H9 (cell line): ENCODE data around the gene GABRB3. TPM values are rescaled to one million over a fixed set of nuclear protein-coding genes. Genes with fewer than 3 reads are reported as not detected.
A peak's percentile ranks its signal among the peaks of the same experiment; 100 is the strongest.

Experiments used
- DNase-seq: peaks from one replicate; pipeline ENCODE4 v3.0.0-alpha.2; 2017
- H2AFZ ChIP-seq: one replicate; pipeline ENCODE4 v1.6.1; 2013; ENCODE audit warnings: mild to moderate bottlenecking, low read length, control low read depth, moderate library complexity
- H2AK5ac ChIP-seq: 2 replicates; pipeline ENCODE4 v1.6.1; 2013; ENCODE audit warnings: low read length, control low read depth, mixed read lengths; ENCODE audit not compliant: insufficient read length
- H2BK120ac ChIP-seq: one replicate; pipeline ENCODE4 v1.6.1; 2013; ENCODE audit warnings: low read depth, mild to moderate bottlenecking, low read length, control low read depth, inconsistent platforms; ENCODE audit not compliant: poor library complexity, severe bottlenecking
- H2BK12ac ChIP-seq: 2 replicates; pipeline ENCODE4 v1.6.1; 2013; ENCODE audit warnings: low read length, control low read depth, mixed read lengths, low read depth; ENCODE audit not compliant: insufficient read length
- H2BK15ac ChIP-seq: 2 replicates; pipeline ENCODE4 v1.6.1; 2013; ENCODE audit warnings: low read depth, low read length, control low read depth
- H2BK20ac ChIP-seq: one replicate; pipeline ENCODE4 v1.6.1; 2013; ENCODE audit warnings: low read depth, mild to moderate bottlenecking, low read length, control low read depth, inconsistent platforms; ENCODE audit not compliant: poor library complexity, severe bottlenecking
- H2BK5ac ChIP-seq: 2 replicates; pipeline ENCODE4 v1.6.1; 2013; ENCODE audit warnings: low read length, control low read depth, mixed read lengths; ENCODE audit not compliant: insufficient read length
- H3K14ac ChIP-seq: 2 replicates; pipeline ENCODE4 v1.6.1; 2013; ENCODE audit warnings: low read length, control low read depth; ENCODE audit not compliant: insufficient read depth
- H3K18ac ChIP-seq: 2 replicates; pipeline ENCODE4 v1.6.1; 2013; ENCODE audit warnings: low read depth, mild to moderate bottlenecking, mixed read lengths, low read length, control low read depth; ENCODE audit not compliant: insufficient read length
- H3K23ac ChIP-seq: 2 replicates; pipeline ENCODE4 v1.6.1; 2013; ENCODE audit warnings: low read length, control low read depth, mixed read lengths, low read depth; ENCODE audit not compliant: insufficient read length
- H3K23me2 ChIP-seq: 2 replicates; pipeline ENCODE4 v1.6.1; 2013; ENCODE audit warnings: low read depth, mild to moderate bottlenecking, mixed read lengths, low read length, control low read depth; ENCODE audit not compliant: insufficient read length, poor library complexity, severe bottlenecking
- H3K27ac ChIP-seq: 2 replicates; pipeline ENCODE4 v1.5.1; 2013; ENCODE audit warnings: low read length, control low read depth, mixed read lengths, low read depth; ENCODE audit not compliant: insufficient read length
- H3K27me3 ChIP-seq: 2 replicates; pipeline ENCODE4 v1.6.1; 2013; ENCODE audit warnings: low read length, control low read depth, inconsistent platforms; ENCODE audit not compliant: insufficient read depth
- H3K4ac ChIP-seq: 2 replicates; pipeline ENCODE4 v1.6.1; 2013; ENCODE audit warnings: low read depth, mild to moderate bottlenecking, control low read depth, inconsistent platforms, low read length, moderate library complexity
- H3K4me1 ChIP-seq: 2 replicates; pipeline ENCODE4 v1.6.1; 2013; ENCODE audit warnings: low read length, control low read depth, inconsistent platforms; ENCODE audit not compliant: insufficient read depth
- H3K4me2 ChIP-seq: 2 replicates; pipeline ENCODE4 v1.6.1; 2013; ENCODE audit warnings: low read length, control low read depth, mixed read lengths; ENCODE audit not compliant: insufficient read length, insufficient read depth
- H3K56ac ChIP-seq: 2 replicates; pipeline ENCODE4 v1.6.1; 2013; ENCODE audit warnings: low read depth, mild to moderate bottlenecking, mixed read lengths, low read length, control low read depth; ENCODE audit not compliant: insufficient read length
- H3K79me1 ChIP-seq: 2 replicates; pipeline ENCODE4 v1.6.1; 2013; ENCODE audit warnings: low read depth, mild to moderate bottlenecking, moderate library complexity, low read length, control low read depth, inconsistent platforms; ENCODE audit not compliant: insufficient read depth, poor library complexity, severe bottlenecking
- H3K79me2 ChIP-seq: 2 replicates; pipeline ENCODE4 v1.6.1; 2013; ENCODE audit warnings: low read length, control low read depth, inconsistent platforms; ENCODE audit not compliant: insufficient read depth
- H3K9ac ChIP-seq: 2 replicates; pipeline ENCODE4 v1.6.1; 2013; ENCODE audit warnings: low read length, control low read depth, mixed read lengths; ENCODE audit not compliant: insufficient read length; ENCODE audit errors: extremely low read depth
- H3K9me3 ChIP-seq: one replicate; pipeline ENCODE4 v1.6.1; 2013; ENCODE audit warnings: low read depth, low read length, inconsistent platforms; ENCODE audit not compliant: control insufficient read depth
- H3T11ph ChIP-seq: one replicate; pipeline ENCODE4 v1.6.1; 2013; ENCODE audit warnings: mild to moderate bottlenecking, low read length, control low read depth, inconsistent platforms
- H4K20me1 ChIP-seq: one replicate; pipeline ENCODE4 v1.6.1; 2013; ENCODE audit not compliant: control insufficient read depth, insufficient read length, insufficient read depth
- H4K5ac ChIP-seq: 2 replicates; pipeline ENCODE4 v1.6.1; 2013; ENCODE audit warnings: low read depth, mild to moderate bottlenecking, mixed read lengths, low read length, control low read depth; ENCODE audit not compliant: insufficient read length
- H4K8ac ChIP-seq: replicated peaks from 2 replicates; pipeline ENCODE4 v1.6.1; 2013; ENCODE audit warnings: low read length, control low read depth, mixed read lengths, low read depth; ENCODE audit not compliant: insufficient read length
- H4K91ac ChIP-seq: 2 replicates; pipeline ENCODE4 v1.6.1; 2013; ENCODE audit warnings: low read depth, mild to moderate bottlenecking, moderate library complexity, mixed read lengths, low read length, control low read depth; ENCODE audit not compliant: insufficient read length
- H3K27ac Mint-ChIP-seq, 3 experiments: 2 replicates in 2 of 3; 3 replicates in 1 of 3; pipeline ENCODE4 v1.8.0; 2020 to 2021; ENCODE audit warnings: mixed read lengths in 3 of 3, mild to moderate bottlenecking in 1 of 3, moderate library complexity in 1 of 3
- H3K27me3 Mint-ChIP-seq: 2 replicates; pipeline ENCODE4 v1.8.0; 2021; ENCODE audit warnings: low read depth, mild to moderate bottlenecking, moderate library complexity, mixed read lengths
- H3K36me3 Mint-ChIP-seq, 3 experiments: 2 replicates in 2 of 3; 3 replicates in 1 of 3; pipeline ENCODE4 v1.8.0; 2020 to 2021; ENCODE audit warnings: low read depth in 3 of 3, mixed read lengths in 3 of 3; ENCODE audit not compliant: insufficient read depth in 1 of 3
- H3K4me1 Mint-ChIP-seq, 2 experiments: 2 replicates each; pipeline ENCODE4 v1.8.0; 2020; ENCODE audit warnings: mixed read lengths in 2 of 2
- H3K4me3 Mint-ChIP-seq, 2 experiments: 2 replicates in 1 of 2; 3 replicates in 1 of 2; pipeline ENCODE4 v1.8.0; 2020 to 2021; ENCODE audit warnings: mild to moderate bottlenecking in 2 of 2, mixed read lengths in 2 of 2, moderate library complexity in 1 of 2
- H3K9me3 Mint-ChIP-seq, 2 experiments: 2 replicates in 1 of 2; 3 replicates in 1 of 2; pipeline ENCODE4 v1.8.0; 2020; ENCODE audit warnings: mild to moderate bottlenecking in 2 of 2, mixed read lengths in 2 of 2, moderate library complexity in 1 of 2
- WGBS: extraction: QIAGEN DNeasy Blood & Tissue Kit; methylation state at CpG from one replicate; pipeline ENCODE4 v1.1.7; 2013; ENCODE audit warnings: missing lambda C conversion rate, low lambda C conversion rate, mixed read lengths; ENCODE audit not compliant: insufficient read length; ENCODE audit errors: extremely low coverage; 5-methylcytosine and 5-hydroxymethylcytosine counted together
- total RNA-seq: library from RNA; stranded (reverse); gene quantifications from 2 replicates; pipeline ENCODE4 v1.2.1, GENCODE V29; 2021
- TF ChIP-seq, protein P1 (sequence below): fragments of 200-600 bp; sonication (generic); conservative IDR thresholded peaks from 3 replicates; pipeline ENCODE4 v1.8.0; 2021; ENCODE audit warnings: antibody characterized with exemption, mild to moderate bottlenecking

The GABRB3 gene
- total RNA-seq, 1 experiment from 2014 or later = 98.2 TPM

DNA sequence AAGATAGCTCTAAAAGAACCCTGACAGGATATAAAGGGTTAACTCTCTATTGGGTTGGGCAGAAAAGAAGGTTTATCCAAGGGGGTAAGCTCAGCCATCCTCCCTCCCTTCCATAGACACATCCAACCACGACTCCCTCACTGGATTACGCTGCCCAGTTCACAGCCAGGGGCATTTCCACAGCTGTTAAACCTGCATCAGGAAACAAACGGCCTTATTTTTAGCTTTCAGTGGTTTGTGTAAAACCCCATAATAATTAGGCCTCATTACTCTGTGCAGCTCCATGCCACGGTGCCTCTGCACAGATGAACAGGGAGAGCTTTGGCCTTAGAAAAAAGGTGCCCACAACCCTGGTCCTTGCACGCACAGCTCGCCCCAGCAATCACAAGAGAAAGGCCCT, 110.6 kb downstream of the GABRB3 start:
- no CpG with 5 or more reads among the region's 6 CpGs for WGBS
- Histone ChIP-seq H3K79me2 (peaks cover 21% of the 10 kb centered on the region; the same call in 1 of the 2 replicates), H3K23ac (no peak overlapping the region), H3T11ph (no peak overlapping the region), H4K20me1 (no peaks in the 10 kb centered on the region), H3K9me3 (no peaks in the 10 kb centered on the region), H2BK15ac (no peak overlapping the region), H3K27me3 (no peaks in the 10 kb centered on the region), H2BK120ac (no peak overlapping the region), H3K4me1 (peaks cover 11% of the 10 kb centered on the region; the same call in 1 of the 2 replicates), H2BK12ac (no peak overlapping the region), H3K27ac (no peak overlapping the region), H3K23me2 (no peaks in the 10 kb centered on the region), H4K5ac (no peak overlapping the region), H3K14ac (peak overlapping the region; percentile 60; the same call in 1 of the 2 replicates), H3K9ac (no peak overlapping the region), H3K56ac (no peak overlapping the region), H3K18ac (no peak overlapping the region), H3K79me1 (no peaks in the 10 kb centered on the region), H4K8ac (no peak overlapping the region), H2BK20ac (no peak overlapping the region), H2AFZ (no peak overlapping the region), H2AK5ac (no peak overlapping the region), H3K4ac (no peak overlapping the region), H4K91ac (no peak overlapping the region), H2BK5ac (no peak overlapping the region), H3K4me2 (no peak overlapping the region)
- Mint-ChIP-seq H3K27ac (peak overlapping the region; percentile 0 to 89 (median 7); a peak in 5 of 7 replicates), H3K27me3 (no peaks in the 10 kb centered on the region), H3K36me3 (peaks cover 0 to 5% (median 4%) of the 10 kb centered on the region in 3 experiments; a peak in 3 of 7 replicates), H3K4me1 (peaks cover 54 to 57% of the 10 kb centered on the region in 2 experiments), H3K9me3 (no peaks in the 10 kb centered on the region; a peak in 1 of 5 replicates), H3K4me3 (no peak overlapping the region)
- DNase-seq = no peak
- TF ChIP-seq, protein P1, sequence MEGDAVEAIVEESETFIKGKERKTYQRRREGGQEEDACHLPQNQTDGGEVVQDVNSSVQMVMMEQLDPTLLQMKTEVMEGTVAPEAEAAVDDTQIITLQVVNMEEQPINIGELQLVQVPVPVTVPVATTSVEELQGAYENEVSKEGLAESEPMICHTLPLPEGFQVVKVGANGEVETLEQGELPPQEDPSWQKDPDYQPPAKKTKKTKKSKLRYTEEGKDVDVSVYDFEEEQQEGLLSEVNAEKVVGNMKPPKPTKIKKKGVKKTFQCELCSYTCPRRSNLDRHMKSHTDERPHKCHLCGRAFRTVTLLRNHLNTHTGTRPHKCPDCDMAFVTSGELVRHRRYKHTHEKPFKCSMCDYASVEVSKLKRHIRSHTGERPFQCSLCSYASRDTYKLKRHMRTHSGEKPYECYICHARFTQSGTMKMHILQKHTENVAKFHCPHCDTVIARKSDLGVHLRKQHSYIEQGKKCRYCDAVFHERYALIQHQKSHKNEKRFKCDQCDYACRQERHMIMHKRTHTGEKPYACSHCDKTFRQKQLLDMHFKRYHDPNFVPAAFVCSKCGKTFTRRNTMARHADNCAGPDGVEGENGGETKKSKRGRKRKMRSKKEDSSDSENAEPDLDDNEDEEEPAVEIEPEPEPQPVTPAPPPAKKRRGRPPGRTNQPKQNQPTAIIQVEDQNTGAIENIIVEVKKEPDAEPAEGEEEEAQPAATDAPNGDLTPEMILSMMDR = no peak
